Spleen (tissue), 11 donors: ENCODE data around the gene LZTFL1. TPM values are rescaled to one million over a fixed set of nuclear protein-coding genes. Genes with fewer than 3 reads are reported as not detected.

Experiments used
- DNase-seq: peaks from one replicate; pipeline ENCODE4 v3.0.0-alpha.2; 2020
- H3K27ac ChIP-seq, 8 donors: fragments of 200-600 bp; sonication (generic) in 7 of 8; 1 replicate in 4 of 8; 2 replicates in 4 of 8; pipeline versions ENCODE4 v1.5.0 to v1.8.0; 2016 to 2021; ENCODE audit warnings: inconsistent platforms in 4 of 8, mild to moderate bottlenecking in 4 of 8, moderate library complexity in 1 of 8
- H3K27me3 ChIP-seq, 7 donors: fragments of 200-600 bp; sonication (generic) in 6 of 7; replicated peaks in 1 of 7; 1 replicate in 4 of 7; 2 replicates in 3 of 7; pipeline versions ENCODE4 v1.5.0 to v1.8.0; 2016 to 2021; ENCODE audit warnings: inconsistent platforms in 3 of 7, mild to moderate bottlenecking in 1 of 7
- H3K36me3 ChIP-seq, 6 donors: fragments of 200-600 bp; sonication (generic) in 5 of 6; 1 replicate in 4 of 6; 2 replicates in 2 of 6; pipeline versions ENCODE4 v1.5.0 to v1.8.0; 2016 to 2021; ENCODE audit warnings: inconsistent platforms in 2 of 6
- H3K4me1 ChIP-seq, 6 donors: fragments of 200-600 bp; sonication (generic) in 5 of 6; 1 replicate in 3 of 6; 2 replicates in 3 of 6; pipeline versions ENCODE4 v1.5.0 to v1.8.0; 2016 to 2021; ENCODE audit warnings: inconsistent platforms in 3 of 6
- H3K4me3 ChIP-seq, 8 donors: fragments of 200-600 bp; sonication (generic) in 7 of 8; 1 replicate in 4 of 8; 2 replicates in 4 of 8; pipeline versions ENCODE4 v1.5.0 to v1.8.0; 2016 to 2021; ENCODE audit warnings: inconsistent platforms in 4 of 8, mild to moderate bottlenecking in 4 of 8, moderate library complexity in 2 of 8
- H3K9me3 ChIP-seq, 8 donors: fragments of 200-600 bp; sonication (generic) in 7 of 8; 1 replicate in 4 of 8; 2 replicates in 4 of 8; pipeline versions ENCODE4 v1.5.0 to v1.8.0; 2016 to 2021; ENCODE audit warnings: inconsistent platforms in 4 of 8
- CTCF ChIP-seq, 11 experiments: fragments of 200-600 bp in 7 of 11; fragments of 450-650 bp in 4 of 11; sonication (generic) in 4 of 11; IDR thresholded peaks in 8 of 11; conservative IDR thresholded peaks in 3 of 11; 1 replicate in 7 of 11; 2 replicates in 4 of 11; pipeline versions ENCODE4 v1.4.0 to v1.8.0; 2016 to 2021; ENCODE audit warnings: antibody characterized with exemption in 11 of 11, inconsistent platforms in 4 of 11, mild to moderate bottlenecking in 1 of 11
- POLR2A ChIP-seq, 3 donors: fragments of 450-650 bp; IDR thresholded peaks; one replicate each; pipeline ENCODE4 v1.5.1; 2017; ENCODE audit warnings: antibody characterized with exemption in 3 of 3, mild to moderate bottlenecking in 1 of 3
- POLR2AphosphoS5 ChIP-seq, 3 donors: sonication (generic); formaldehyde crosslinking; IDR thresholded peaks; one replicate each; pipeline ENCODE4 v1.5.1; 2017; ENCODE audit warnings: antibody characterized with exemption in 3 of 3
- WGBS, 5 donors: extraction: QIAGEN DNeasy Blood & Tissue Kit in 3 of 5; methylation state at CpG; one replicate each; pipeline versions ENCODE4 v1.1.5 to v1.1.7; 2013 to 2018; 5-methylcytosine and 5-hydroxymethylcytosine counted together
- intact Hi-C: fragments of 100-400 bp; cut with DNase I; formaldehyde crosslinking; loops from one replicate; pipeline ENCODE4 v1.15.0; 2023; ENCODE audit warnings: low total_unique reads
- polyA plus RNA-seq, 3 donors: library from polyadenylated mRNA; stranded (reverse); fragments of 200-250 nt; gene quantifications; one replicate each; pipeline ENCODE4 v1.2.1, GENCODE V29; 2013
- total RNA-seq, 7 donors: library from RNA; depleted of rRNA in 3 of 7; stranded (reverse); fragments of >200 nt in 3 of 7; fragmentation: NEBNext Ultra II Directional in 4 of 7; extraction: Animal tissue kit (Norgen Biotek cat#: 25700) in 4 of 7; gene quantifications; one replicate each; pipeline versions ENCODE4 v1.1.0 to v1.2.1, GENCODE V29; 2016 to 2021
- donor health status: healthy with polysubstance abuse.
- donor health status: DM: no; HTN: no; CAD: no; lungs with moderate emphysema.
- donor health status: DM: no; HTN: no; CAD: no.
- donor health status: Bipolar disorder and iron deficiency.
- donor health status: healthy.
- donor health status: DM: no; HTN: no; CAD: no.
- donor health status: DM: yes; HTN: yes; CAD: no.

LZTFL1 gene
- total and polyA plus RNA-seq, 10 donors, result 6.5 to 22.9 (median 15.5) TPM

GRCh38 chr3:45821127-45821526 lies 20.8 kb downstream of the LZTFL1 start:
- H3K9me3 ChIP-seq, result peaks cover 3 to 13% (median 9%) of the 10 kb centered on the region in 8 donors
- TF ChIP-seq POLR2AphosphoS5 (IDR thresholded peaks at IDR 0.05) (no peak), POLR2A (IDR thresholded peaks at IDR 0.05) (no peak), CTCF (IDR thresholded peaks at IDR 0.05 in 8 of 11, conservative IDR thresholded peaks at IDR 0.05 in 3 of 11) (no peak)
- peaks cover 0 to 59% (median 29%) of the 10 kb centered on the region in 6 donors for H3K36me3 ChIP-seq
- H3K4me1 ChIP-seq, result peaks cover 0 to 7% (median 1%) of the 10 kb centered on the region in 6 donors
- intact Hi-C loops, result no loop called here
- DNase-seq, result no peak
- no peak overlapping the region for H3K4me3 ChIP-seq
- H3K27me3 ChIP-seq, result no peaks in the 10 kb centered on the region
- no peak overlapping the region for H3K27ac ChIP-seq
- 91 to 100% (median 96%) methylated on average over 1 of the region's 1 CpG for WGBS, 5 donors

GRCh38 chr3:45819543-45819942 lies 22.4 kb downstream of the LZTFL1 start:
- Histone ChIP-seq H3K36me3 (peaks cover 0 to 46% (median 16%) of the 10 kb centered on the region in 6 donors), H3K27me3 (no peaks in the 10 kb centered on the region), H3K4me3 (no peak overlapping the region), H3K9me3 (peaks cover 3 to 13% (median 9%) of the 10 kb centered on the region in 8 donors), H3K4me1 (peaks cover 0 to 12% (median 2%) of the 10 kb centered on the region in 6 donors), H3K27ac (no peak overlapping the region)
- intact Hi-C loops, result no loop called here
- WGBS, 5 donors, result 74 to 94% (median 91%) methylated on average over 2 of the region's 2 CpGs
- no peak for DNase-seq
- no peak for TF ChIP-seq POLR2AphosphoS5 (IDR thresholded peaks at IDR 0.05)

- H3K4me1 ChIP-seq, result peaks cover 0 to 12% (median 2%) of the 10 kb centered on the region in 6 donors
- TF ChIP-seq POLR2AphosphoS5 (IDR thresholded peaks at IDR 0.05) (no peak), POLR2A (IDR thresholded peaks at IDR 0.05) (no peak), CTCF (IDR thresholded peaks at IDR 0.05 in 8 of 11, conservative IDR thresholded peaks at IDR 0.05 in 3 of 11) (no peak)
- no peak overlapping the region for H3K4me3 ChIP-seq
- peaks cover 0 to 33% (median 13%) of the 10 kb centered on the region in 6 donors for H3K36me3 ChIP-seq
- WGBS, 5 donors, result 31 to 60% (median 49%) methylated on average over 4 of the region's 4 CpGs
- no peaks in the 10 kb centered on the region for H3K27me3 ChIP-seq
- no peak for DNase-seq
- intact Hi-C loops, result no loop called here
- H3K9me3 ChIP-seq, result peaks cover 3 to 13% (median 9%) of the 10 kb centered on the region in 8 donors
- no peak overlapping the region for H3K27ac ChIP-seq
Observed at GRCh38 chr3:45817831-45818522, 23.9 kb downstream of the LZTFL1 start.

- Histone ChIP-seq H3K27ac (no peak overlapping the region), H3K27me3 (no peaks in the 10 kb centered on the region), H3K4me3 (no peak overlapping the region), H3K36me3 (peaks cover 0 to 18% (median 4%) of the 10 kb centered on the region in 6 donors), H3K9me3 (peaks cover 3 to 13% (median 9%) of the 10 kb centered on the region in 8 donors), H3K4me1 (peaks cover 0 to 12% (median 2%) of the 10 kb centered on the region in 6 donors)
- DNase-seq, result no peak
- TF ChIP-seq POLR2AphosphoS5 (IDR thresholded peaks at IDR 0.05), result no peak
- TF ChIP-seq CTCF (IDR thresholded peaks at IDR 0.05 in 8 of 11, conservative IDR thresholded peaks at IDR 0.05 in 3 of 11), result no peak
- TF ChIP-seq POLR2A (IDR thresholded peaks at IDR 0.05), result no peak
- intact Hi-C loops, result no loop called here
- WGBS, 5 donors, result 71 to 89% (median 81%) methylated on average over 3 of the region's 3 CpGs
Observed at GRCh38 chr3:45816544-45816943, 25.4 kb downstream of the LZTFL1 start.
